ENCODE results near the gene GP1BA. TPM values are rescaled to one million over a fixed set of nuclear protein-coding genes. Genes with fewer than 3 reads are reported as not detected.

Gene GP1BA
- total and polyA plus RNA-seq, 2 experiments from 2014 or later, result 0.24 TPM; not detected in 1

GRCh38 chr17:4955091-4955490 is 23.0 kb downstream of the GP1BA start:
- Histone ChIP-seq H3F3A (replicated peaks; ENCODE audit: low read depth) (no peaks in the 10 kb centered on the region; the same call in 1 of the 2 replicates), H3K27ac (ENCODE audit: low read depth) (no peak overlapping the region), H3K4me2 (no peak overlapping the region), H3K4me3 (no peak overlapping the region), H4K20me1 (replicated peaks; ENCODE audit: insufficient read depth) (no peaks in the 10 kb centered on the region; the same call in none of the 2 replicates), H3K36me3 (ENCODE audit: insufficient read depth) (no peaks in the 10 kb centered on the region), H3K79me2 (replicated peaks; ENCODE audit: insufficient read depth) (no peaks in the 10 kb centered on the region), H2AFZ (no peak overlapping the region), H3K4me1 (ENCODE audit: insufficient read depth) (peaks cover 23% of the 10 kb centered on the region), H3K27me3 (ENCODE audit: insufficient read depth) (no peaks in the 10 kb centered on the region), H3K9me2 (ENCODE audit: insufficient read depth) (no peaks in the 10 kb centered on the region)
- Mint-ChIP-seq H3K27me3 (ENCODE audit: insufficient read depth, low read depth, poor library complexity) (peaks cover 18% of the 10 kb centered on the region), H3K36me3 (ENCODE audit: low read depth) (peaks cover 25% of the 10 kb centered on the region), H3K4me3 (no peak overlapping the region), H3K9me3 (peaks cover 4% of the 10 kb centered on the region; the same call in 2 of the 3 replicates), H3K4me1 (peaks cover 35% of the 10 kb centered on the region), H3K27ac (no peak overlapping the region)
- DNase-seq (ENCODE audit: low spot score) (no peak), ATAC-seq (no peak)
- TF ChIP-seq REST (IDR thresholded peaks at IDR 0.05; ENCODE audit: unreplicated experiment) (no peak), ZNF331 (CRISPR knock-in tag; IDR thresholded peaks at IDR 0.05; ENCODE audit: low read depth) (no peak), STAT1 (IDR thresholded peaks at IDR 0.05; ENCODE audit: unreplicated experiment) (no peak), POLR2AphosphoS5 (IDR thresholded peaks at IDR 0.05; ENCODE audit: low read depth) (no peak), ZNF462 (CRISPR knock-in tag; IDR thresholded peaks at IDR 0.05) (no peak), EZH2 (IDR thresholded peaks at IDR 0.05; ENCODE audit: low read depth, unreplicated experiment) (no peak), ZNF114 (CRISPR knock-in tag; IDR thresholded peaks at IDR 0.05) (no peak), CREB1 (CRISPR knock-in tag; IDR thresholded peaks at IDR 0.05; ENCODE audit: low read depth) (no peak), JUNB (IDR thresholded peaks at IDR 0.05; ENCODE audit: unreplicated experiment) (no peak), CTCF (conservative IDR thresholded peaks at IDR 0.05; ENCODE audit: low read depth in 2 of 2) (no peak)
